H9 (cell line): Measurements from ENCODE around the gene OXA1L. TPM values are rescaled to one million over a fixed set of nuclear protein-coding genes. Genes with fewer than 3 reads are reported as not detected.

Experiments used
- DNase-seq: peaks from one replicate; pipeline ENCODE4 v3.0.0-alpha.2; 2017
- H2AFZ ChIP-seq: one replicate; pipeline ENCODE4 v1.6.1; 2013; ENCODE audit warnings: mild to moderate bottlenecking, low read length, control low read depth, moderate library complexity
- H2AK5ac ChIP-seq: 2 replicates; pipeline ENCODE4 v1.6.1; 2013; ENCODE audit warnings: low read length, control low read depth, mixed read lengths; ENCODE audit not compliant: insufficient read length
- H2BK120ac ChIP-seq: one replicate; pipeline ENCODE4 v1.6.1; 2013; ENCODE audit warnings: low read depth, mild to moderate bottlenecking, low read length, control low read depth, inconsistent platforms; ENCODE audit not compliant: poor library complexity, severe bottlenecking
- H2BK12ac ChIP-seq: 2 replicates; pipeline ENCODE4 v1.6.1; 2013; ENCODE audit warnings: low read length, control low read depth, mixed read lengths, low read depth; ENCODE audit not compliant: insufficient read length
- H2BK15ac ChIP-seq: 2 replicates; pipeline ENCODE4 v1.6.1; 2013; ENCODE audit warnings: low read depth, low read length, control low read depth
- H2BK20ac ChIP-seq: one replicate; pipeline ENCODE4 v1.6.1; 2013; ENCODE audit warnings: low read depth, mild to moderate bottlenecking, low read length, control low read depth, inconsistent platforms; ENCODE audit not compliant: poor library complexity, severe bottlenecking
- H2BK5ac ChIP-seq: 2 replicates; pipeline ENCODE4 v1.6.1; 2013; ENCODE audit warnings: low read length, control low read depth, mixed read lengths; ENCODE audit not compliant: insufficient read length
- H3K14ac ChIP-seq: 2 replicates; pipeline ENCODE4 v1.6.1; 2013; ENCODE audit warnings: low read length, control low read depth; ENCODE audit not compliant: insufficient read depth
- H3K18ac ChIP-seq: 2 replicates; pipeline ENCODE4 v1.6.1; 2013; ENCODE audit warnings: low read depth, mild to moderate bottlenecking, mixed read lengths, low read length, control low read depth; ENCODE audit not compliant: insufficient read length
- H3K23ac ChIP-seq: 2 replicates; pipeline ENCODE4 v1.6.1; 2013; ENCODE audit warnings: low read length, control low read depth, mixed read lengths, low read depth; ENCODE audit not compliant: insufficient read length
- H3K23me2 ChIP-seq: 2 replicates; pipeline ENCODE4 v1.6.1; 2013; ENCODE audit warnings: low read depth, mild to moderate bottlenecking, mixed read lengths, low read length, control low read depth; ENCODE audit not compliant: insufficient read length, poor library complexity, severe bottlenecking
- H3K27ac ChIP-seq: 2 replicates; pipeline ENCODE4 v1.5.1; 2013; ENCODE audit warnings: low read length, control low read depth, mixed read lengths, low read depth; ENCODE audit not compliant: insufficient read length
- H3K27me3 ChIP-seq: 2 replicates; pipeline ENCODE4 v1.6.1; 2013; ENCODE audit warnings: low read length, control low read depth, inconsistent platforms; ENCODE audit not compliant: insufficient read depth
- H3K4ac ChIP-seq: 2 replicates; pipeline ENCODE4 v1.6.1; 2013; ENCODE audit warnings: low read depth, mild to moderate bottlenecking, control low read depth, inconsistent platforms, low read length, moderate library complexity
- H3K4me1 ChIP-seq: 2 replicates; pipeline ENCODE4 v1.6.1; 2013; ENCODE audit warnings: low read length, control low read depth, inconsistent platforms; ENCODE audit not compliant: insufficient read depth
- H3K4me2 ChIP-seq: 2 replicates; pipeline ENCODE4 v1.6.1; 2013; ENCODE audit warnings: low read length, control low read depth, mixed read lengths; ENCODE audit not compliant: insufficient read length, insufficient read depth
- H3K56ac ChIP-seq: 2 replicates; pipeline ENCODE4 v1.6.1; 2013; ENCODE audit warnings: low read depth, mild to moderate bottlenecking, mixed read lengths, low read length, control low read depth; ENCODE audit not compliant: insufficient read length
- H3K79me1 ChIP-seq: 2 replicates; pipeline ENCODE4 v1.6.1; 2013; ENCODE audit warnings: low read depth, mild to moderate bottlenecking, moderate library complexity, low read length, control low read depth, inconsistent platforms; ENCODE audit not compliant: insufficient read depth, poor library complexity, severe bottlenecking
- H3K79me2 ChIP-seq: 2 replicates; pipeline ENCODE4 v1.6.1; 2013; ENCODE audit warnings: low read length, control low read depth, inconsistent platforms; ENCODE audit not compliant: insufficient read depth
- H3K9ac ChIP-seq: 2 replicates; pipeline ENCODE4 v1.6.1; 2013; ENCODE audit warnings: low read length, control low read depth, mixed read lengths; ENCODE audit not compliant: insufficient read length; ENCODE audit errors: extremely low read depth
- H3K9me3 ChIP-seq: one replicate; pipeline ENCODE4 v1.6.1; 2013; ENCODE audit warnings: low read depth, low read length, inconsistent platforms; ENCODE audit not compliant: control insufficient read depth
- H3T11ph ChIP-seq: one replicate; pipeline ENCODE4 v1.6.1; 2013; ENCODE audit warnings: mild to moderate bottlenecking, low read length, control low read depth, inconsistent platforms
- H4K20me1 ChIP-seq: one replicate; pipeline ENCODE4 v1.6.1; 2013; ENCODE audit not compliant: control insufficient read depth, insufficient read length, insufficient read depth
- H4K5ac ChIP-seq: 2 replicates; pipeline ENCODE4 v1.6.1; 2013; ENCODE audit warnings: low read depth, mild to moderate bottlenecking, mixed read lengths, low read length, control low read depth; ENCODE audit not compliant: insufficient read length
- H4K8ac ChIP-seq: replicated peaks from 2 replicates; pipeline ENCODE4 v1.6.1; 2013; ENCODE audit warnings: low read length, control low read depth, mixed read lengths, low read depth; ENCODE audit not compliant: insufficient read length
- H4K91ac ChIP-seq: 2 replicates; pipeline ENCODE4 v1.6.1; 2013; ENCODE audit warnings: low read depth, mild to moderate bottlenecking, moderate library complexity, mixed read lengths, low read length, control low read depth; ENCODE audit not compliant: insufficient read length
- H3K27ac Mint-ChIP-seq, 3 experiments: 2 replicates in 2 of 3; 3 replicates in 1 of 3; pipeline ENCODE4 v1.8.0; 2020 to 2021; ENCODE audit warnings: mixed read lengths in 3 of 3, mild to moderate bottlenecking in 1 of 3, moderate library complexity in 1 of 3
- H3K27me3 Mint-ChIP-seq: 2 replicates; pipeline ENCODE4 v1.8.0; 2021; ENCODE audit warnings: low read depth, mild to moderate bottlenecking, moderate library complexity, mixed read lengths
- H3K36me3 Mint-ChIP-seq, 3 experiments: 2 replicates in 2 of 3; 3 replicates in 1 of 3; pipeline ENCODE4 v1.8.0; 2020 to 2021; ENCODE audit warnings: low read depth in 3 of 3, mixed read lengths in 3 of 3; ENCODE audit not compliant: insufficient read depth in 1 of 3
- H3K4me1 Mint-ChIP-seq, 2 experiments: 2 replicates each; pipeline ENCODE4 v1.8.0; 2020; ENCODE audit warnings: mixed read lengths in 2 of 2
- H3K4me3 Mint-ChIP-seq, 2 experiments: 2 replicates in 1 of 2; 3 replicates in 1 of 2; pipeline ENCODE4 v1.8.0; 2020 to 2021; ENCODE audit warnings: mild to moderate bottlenecking in 2 of 2, mixed read lengths in 2 of 2, moderate library complexity in 1 of 2
- H3K9me3 Mint-ChIP-seq, 2 experiments: 2 replicates in 1 of 2; 3 replicates in 1 of 2; pipeline ENCODE4 v1.8.0; 2020; ENCODE audit warnings: mild to moderate bottlenecking in 2 of 2, mixed read lengths in 2 of 2, moderate library complexity in 1 of 2
- WGBS: extraction: QIAGEN DNeasy Blood & Tissue Kit; methylation state at CpG from one replicate; pipeline ENCODE4 v1.1.7; 2013; ENCODE audit warnings: missing lambda C conversion rate, low lambda C conversion rate, mixed read lengths; ENCODE audit not compliant: insufficient read length; ENCODE audit errors: extremely low coverage; 5-methylcytosine and 5-hydroxymethylcytosine counted together
- total RNA-seq: library from RNA; stranded (reverse); gene quantifications from 2 replicates; pipeline ENCODE4 v1.2.1, GENCODE V29; 2021
- TF ChIP-seq, protein P1 (sequence below): fragments of 200-600 bp; sonication (generic); conservative IDR thresholded peaks from 3 replicates; pipeline ENCODE4 v1.8.0; 2021; ENCODE audit warnings: antibody characterized with exemption, mild to moderate bottlenecking

Gene OXA1L
- total RNA-seq, 1 experiment from 2014 or later = 128 TPM

DNA sequence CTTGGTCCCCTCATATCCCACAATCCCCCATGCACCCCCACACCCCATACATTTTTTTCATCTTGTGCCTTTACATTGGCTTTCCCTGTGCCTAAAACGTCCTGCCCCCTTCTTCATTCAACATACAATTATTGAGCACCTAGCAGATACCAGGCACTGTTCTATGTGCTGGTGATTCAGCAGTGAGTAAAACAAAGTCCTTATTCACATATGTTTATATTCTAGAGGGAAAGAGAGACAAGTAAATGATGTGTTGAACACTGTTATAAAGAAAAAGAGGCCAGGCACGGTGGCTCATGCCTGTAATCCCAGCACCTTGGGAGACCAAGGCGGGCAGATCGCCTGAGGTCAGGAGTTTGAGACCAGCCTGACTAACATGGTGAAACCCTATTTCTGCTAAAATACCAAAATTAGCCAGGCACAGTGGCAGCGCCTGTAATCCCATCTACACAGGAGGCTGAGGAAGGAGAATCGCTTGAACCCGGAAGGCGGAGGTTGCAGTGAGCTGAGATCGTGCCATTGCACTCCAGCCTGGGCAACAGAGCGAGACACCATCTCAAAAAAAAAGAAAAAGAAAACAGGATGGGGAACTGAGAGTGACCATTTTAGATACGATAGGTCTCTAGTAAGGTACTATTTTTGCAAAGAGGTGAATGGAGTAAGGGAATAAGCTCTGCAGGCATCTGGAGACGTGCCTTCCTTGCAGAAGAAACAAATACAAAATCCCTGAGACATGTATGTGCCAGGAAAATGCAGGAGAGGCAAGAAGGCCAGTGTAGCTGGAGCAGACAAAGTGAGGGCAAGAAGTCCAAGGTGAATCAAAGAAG, 36.6 kb downstream of the OXA1L start:
- no peak overlapping the region for H3K4me3 Mint-ChIP-seq
- Histone ChIP-seq H2AFZ (no peak overlapping the region), H3K4ac (no peak overlapping the region), H3K18ac (no peak overlapping the region), H3K79me2 (no peaks in the 10 kb centered on the region), H3K56ac (no peak overlapping the region), H2BK120ac (no peak overlapping the region), H3T11ph (no peak overlapping the region), H2BK15ac (no peak overlapping the region), H3K14ac (no peak overlapping the region), H3K27me3 (no peaks in the 10 kb centered on the region), H2BK12ac (no peak overlapping the region), H4K5ac (no peak overlapping the region), H2BK5ac (no peak overlapping the region), H3K23me2 (no peaks in the 10 kb centered on the region), H2BK20ac (no peak overlapping the region), H3K23ac (no peak overlapping the region), H3K27ac (no peak overlapping the region), H3K9me3 (no peaks in the 10 kb centered on the region), H3K4me2 (no peak overlapping the region), H3K79me1 (no peaks in the 10 kb centered on the region), H3K4me1 (no peaks in the 10 kb centered on the region), H4K91ac (no peak overlapping the region), H4K20me1 (no peaks in the 10 kb centered on the region), H2AK5ac (no peak overlapping the region), H3K9ac (no peak overlapping the region), H4K8ac (no peak overlapping the region)
- peaks cover 6 to 8% of the 10 kb centered on the region in 2 experiments for H3K4me1 Mint-ChIP-seq
- no peaks in the 10 kb centered on the region for H3K36me3 Mint-ChIP-seq
- no peak for DNase-seq
- no peaks in the 10 kb centered on the region for H3K9me3 Mint-ChIP-seq
- TF ChIP-seq, protein P1, sequence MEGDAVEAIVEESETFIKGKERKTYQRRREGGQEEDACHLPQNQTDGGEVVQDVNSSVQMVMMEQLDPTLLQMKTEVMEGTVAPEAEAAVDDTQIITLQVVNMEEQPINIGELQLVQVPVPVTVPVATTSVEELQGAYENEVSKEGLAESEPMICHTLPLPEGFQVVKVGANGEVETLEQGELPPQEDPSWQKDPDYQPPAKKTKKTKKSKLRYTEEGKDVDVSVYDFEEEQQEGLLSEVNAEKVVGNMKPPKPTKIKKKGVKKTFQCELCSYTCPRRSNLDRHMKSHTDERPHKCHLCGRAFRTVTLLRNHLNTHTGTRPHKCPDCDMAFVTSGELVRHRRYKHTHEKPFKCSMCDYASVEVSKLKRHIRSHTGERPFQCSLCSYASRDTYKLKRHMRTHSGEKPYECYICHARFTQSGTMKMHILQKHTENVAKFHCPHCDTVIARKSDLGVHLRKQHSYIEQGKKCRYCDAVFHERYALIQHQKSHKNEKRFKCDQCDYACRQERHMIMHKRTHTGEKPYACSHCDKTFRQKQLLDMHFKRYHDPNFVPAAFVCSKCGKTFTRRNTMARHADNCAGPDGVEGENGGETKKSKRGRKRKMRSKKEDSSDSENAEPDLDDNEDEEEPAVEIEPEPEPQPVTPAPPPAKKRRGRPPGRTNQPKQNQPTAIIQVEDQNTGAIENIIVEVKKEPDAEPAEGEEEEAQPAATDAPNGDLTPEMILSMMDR = no peak
- H3K27me3 Mint-ChIP-seq = no peaks in the 10 kb centered on the region; the same call in 1 of the 2 replicates
- no peak overlapping the region; a peak in 1 of 7 replicates for H3K27ac Mint-ChIP-seq
- no CpG with 5 or more reads among the region's 12 CpGs for WGBS
